IPS-18a (cell line): ENCODE results near the gene TTLL10.

Experiments
- H3K27ac ChIP-seq: one replicate; pipeline ENCODE4 v1.5.1; 2013; ENCODE audit warnings: low read length
- H3K27me3 ChIP-seq: one replicate; pipeline ENCODE4 v1.6.1; 2013; ENCODE audit warnings: mild to moderate bottlenecking, low read length; ENCODE audit not compliant: control insufficient read depth, insufficient read depth
- H3K36me3 ChIP-seq: one replicate; pipeline ENCODE4 v1.6.1; 2013; ENCODE audit warnings: low read depth, low read length; ENCODE audit not compliant: control insufficient read depth
- H3K4me1 ChIP-seq: one replicate; pipeline ENCODE4 v1.6.1; 2013; ENCODE audit warnings: low read depth, low read length; ENCODE audit not compliant: control insufficient read depth
- H3K4me3 ChIP-seq: one replicate; pipeline ENCODE4 v1.5.1; 2013; ENCODE audit warnings: low read length
- H3K9ac ChIP-seq: one replicate; pipeline ENCODE4 v1.6.1; 2013; ENCODE audit warnings: mild to moderate bottlenecking, low read length, moderate library complexity
- H3K9me3 ChIP-seq: one replicate; pipeline ENCODE4 v1.6.1; 2013; ENCODE audit warnings: low read depth, low read length; ENCODE audit not compliant: control insufficient read depth

The TTLL10 gene

GRCh38 chr1:1234180-1234808, 60.6 kb downstream of the TTLL10 start:
- Histone ChIP-seq H3K9me3 (no peaks in the 10 kb centered on the region), H3K9ac (no peak overlapping the region), H3K27ac (no peak overlapping the region), H3K4me1 (peaks cover 4% of the 10 kb centered on the region), H3K4me3 (no peak overlapping the region), H3K27me3 (no peaks in the 10 kb centered on the region), H3K36me3 (no peaks in the 10 kb centered on the region)

- Histone ChIP-seq H3K27me3 (no peaks in the 10 kb centered on the region), H3K9me3 (no peaks in the 10 kb centered on the region), H3K9ac (no peak overlapping the region), H3K4me3 (no peak overlapping the region), H3K4me1 (peaks cover 4% of the 10 kb centered on the region), H3K36me3 (no peaks in the 10 kb centered on the region), H3K27ac (no peak overlapping the region)
Measured at GRCh38 chr1:1235016-1235744, 61.5 kb downstream of the TTLL10 start.

- Histone ChIP-seq H3K9ac (no peak overlapping the region), H3K27ac (no peak overlapping the region), H3K4me1 (no peaks in the 10 kb centered on the region), H3K36me3 (no peaks in the 10 kb centered on the region), H3K27me3 (no peaks in the 10 kb centered on the region), H3K4me3 (no peak overlapping the region), H3K9me3 (no peaks in the 10 kb centered on the region)
Measured at GRCh38 chr1:1236176-1236763, 62.6 kb downstream of the TTLL10 start.

GRCh38 chr1:1236945-1237873, 63.5 kb downstream of the TTLL10 start:
- Histone ChIP-seq H3K4me1 (no peaks in the 10 kb centered on the region), H3K36me3 (no peaks in the 10 kb centered on the region), H3K27ac (no peak overlapping the region), H3K27me3 (no peaks in the 10 kb centered on the region), H3K9me3 (no peaks in the 10 kb centered on the region), H3K4me3 (no peak overlapping the region), H3K9ac (no peak overlapping the region)

GRCh38 chr1:1237874-1238701, 64.4 kb downstream of the TTLL10 start:
- H3K27ac ChIP-seq: no peak overlapping the region
- no peaks in the 10 kb centered on the region for H3K27me3 ChIP-seq
- no peak overlapping the region for H3K4me3 ChIP-seq
- H3K9me3 ChIP-seq: no peaks in the 10 kb centered on the region
- no peaks in the 10 kb centered on the region for H3K4me1 ChIP-seq
- no peaks in the 10 kb centered on the region for H3K36me3 ChIP-seq
- H3K9ac ChIP-seq: no peak overlapping the region

GRCh38 chr1:1238702-1239178, 65.1 kb downstream of the TTLL10 start:
- H3K4me3 ChIP-seq: no peak overlapping the region
- H3K36me3 ChIP-seq: no peaks in the 10 kb centered on the region
- no peak overlapping the region for H3K27ac ChIP-seq
- H3K9me3 ChIP-seq: no peaks in the 10 kb centered on the region
- H3K9ac ChIP-seq: no peak overlapping the region
- H3K4me1 ChIP-seq: no peaks in the 10 kb centered on the region
- no peaks in the 10 kb centered on the region for H3K27me3 ChIP-seq

GRCh38 chr1:1239227-1239613, 65.5 kb downstream of the TTLL10 start:
- Histone ChIP-seq H3K9me3 (no peaks in the 10 kb centered on the region), H3K36me3 (no peaks in the 10 kb centered on the region), H3K4me1 (no peaks in the 10 kb centered on the region), H3K27me3 (no peaks in the 10 kb centered on the region), H3K4me3 (no peak overlapping the region), H3K9ac (no peak overlapping the region), H3K27ac (no peak overlapping the region)

GRCh38 chr1:1239614-1240347, 66.1 kb downstream of the TTLL10 start:
- no peak overlapping the region for H3K9ac ChIP-seq
- H3K27me3 ChIP-seq: no peaks in the 10 kb centered on the region
- H3K4me1 ChIP-seq: no peaks in the 10 kb centered on the region
- H3K4me3 ChIP-seq: no peak overlapping the region
- H3K36me3 ChIP-seq: no peaks in the 10 kb centered on the region
- H3K9me3 ChIP-seq: no peaks in the 10 kb centered on the region
- H3K27ac ChIP-seq: no peak overlapping the region

- H3K4me3 ChIP-seq: no peak overlapping the region
- no peak overlapping the region for H3K27ac ChIP-seq
- H3K9me3 ChIP-seq: no peaks in the 10 kb centered on the region
- no peak overlapping the region for H3K9ac ChIP-seq
- H3K4me1 ChIP-seq: no peaks in the 10 kb centered on the region
- H3K27me3 ChIP-seq: no peaks in the 10 kb centered on the region
- H3K36me3 ChIP-seq: no peaks in the 10 kb centered on the region
Measured at GRCh38 chr1:1240348-1240732, 66.7 kb downstream of the TTLL10 start.

- no peak overlapping the region for H3K4me3 ChIP-seq
- no peak overlapping the region for H3K9ac ChIP-seq
- H3K27ac ChIP-seq: no peak overlapping the region
- H3K27me3 ChIP-seq: peaks cover 4% of the 10 kb centered on the region
- H3K36me3 ChIP-seq: no peaks in the 10 kb centered on the region
- no peaks in the 10 kb centered on the region for H3K4me1 ChIP-seq
- H3K9me3 ChIP-seq: no peaks in the 10 kb centered on the region
Measured at GRCh38 chr1:1240822-1241587, 67.3 kb downstream of the TTLL10 start.
